NCI-H2081 treated with DMSO at 0.1 percent for 48 hours (cell line): ENCODE data around the gene GMPS.
"Not testable (repeated sequence)": the region's sequence is repeated elsewhere in the genome, so short reads cannot be mapped to it uniquely, and the experiment has no call there.

Experiments used
- DNase-seq: peaks from one replicate; lab custom pipeline; 2025; lab: John Stamatoyannopoulos, UW

GMPS gene

GRCh38 chr3:155944081-155944480 is 73.6 kb downstream of the GMPS start:
- no peak for DNase-seq

GRCh38 chr3:155946178-155946577 is 75.7 kb downstream of the GMPS start:
- no peak for DNase-seq

GRCh38 chr3:155948476-155948875 is 78.0 kb downstream of the GMPS start:
- no peak for DNase-seq

GRCh38 chr3:155949453-155950217 is 79.2 kb downstream of the GMPS start:
- DNase-seq = no peak

- no peak for DNase-seq
These were observed 86.3 kb downstream of the GMPS start for GRCh38 chr3:155956508-155957411.

- DNase-seq = no peak
These were observed 87.0 kb downstream of the GMPS start for GRCh38 chr3:155957412-155957880.

GRCh38 chr3:155958676-155959075 is 88.2 kb downstream of the GMPS start:
- DNase-seq = no peak

GRCh38 chr3:155960060-155960459 is 89.6 kb downstream of the GMPS start:
- no peak for DNase-seq

GRCh38 chr3:155961044-155961443 is 90.6 kb downstream of the GMPS start:
- DNase-seq = not testable (repeated sequence)

- no peak for DNase-seq
These were observed 93.1 kb downstream of the GMPS start for GRCh38 chr3:155963570-155963969.

GRCh38 chr3:155970398-155970797 is 99.9 kb downstream of the GMPS start:
- DNase-seq = no peak

GRCh38 chr3:155972885-155973584 is 102.6 kb downstream of the GMPS start:
- DNase-seq = no peak

- DNase-seq = no peak
These were observed 107.9 kb downstream of the GMPS start for GRCh38 chr3:155978324-155978723.

GRCh38 chr3:155979746-155980145 is 109.3 kb downstream of the GMPS start:
- no peak for DNase-seq

- no peak for DNase-seq
These were observed 111.2 kb downstream of the GMPS start for GRCh38 chr3:155981669-155982068.

GRCh38 chr3:155983834-155984474 is 113.5 kb downstream of the GMPS start:
- no peak for DNase-seq

GRCh38 chr3:155984791-155985417 is 114.5 kb downstream of the GMPS start:
- no peak for DNase-seq

- no peak for DNase-seq
These were observed 119.1 kb downstream of the GMPS start for GRCh38 chr3:155989536-155989935.

- no peak for DNase-seq
These were observed 120.8 kb downstream of the GMPS start for GRCh38 chr3:155991212-155991611.

- DNase-seq = no peak
These were observed 121.4 kb downstream of the GMPS start for GRCh38 chr3:155991847-155992246.
